ENCODE measurements around the gene MAP3K6. TPM values are rescaled to one million over a fixed set of nuclear protein-coding genes. Genes with fewer than 3 reads are reported as not detected.

The MAP3K6 gene
- total RNA-seq, 1 donor from 2014 or later, result 8.6 TPM

DNA sequence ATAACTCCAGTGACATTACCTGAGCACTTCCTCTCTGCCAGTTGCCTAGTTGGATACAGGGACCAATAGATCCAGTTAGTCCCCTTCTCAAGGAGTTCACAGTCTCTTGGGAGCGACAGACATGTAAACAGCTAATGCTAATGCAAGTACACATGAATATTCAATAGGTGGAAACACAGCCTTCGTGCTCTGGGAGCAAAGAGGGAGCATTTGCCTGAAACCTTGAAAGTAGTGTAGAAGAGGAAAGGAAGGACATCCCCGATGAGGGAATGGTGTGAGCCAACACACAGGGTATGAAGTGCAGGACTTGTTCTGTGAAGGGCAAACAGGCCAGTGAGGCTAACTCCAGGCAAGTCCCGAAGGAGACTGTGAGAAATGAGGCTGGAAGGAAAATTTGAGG is 48.6 kb downstream of the MAP3K6 start:
- no peak overlapping the region for H3K4me3 ChIP-seq (ENCODE audit: low read depth, low read length)
- H3K36me3 ChIP-seq (ENCODE audit: control insufficient read depth, insufficient read depth, low read length), result no peaks in the 10 kb centered on the region
- no peak for TF ChIP-seq CTCF (IDR thresholded peaks at IDR 0.05; ENCODE audit: insufficient read depth, low read length, poor library complexity, severe bottlenecking)
- no peak for DNase-seq (ENCODE audit: low read depth)
- no peaks in the 10 kb centered on the region for H3K27me3 ChIP-seq (ENCODE audit: control insufficient read depth, insufficient read depth, low read length)

- H3K4me3 ChIP-seq (ENCODE audit: low read depth, low read length), result no peak overlapping the region
- H3K27me3 ChIP-seq (ENCODE audit: control insufficient read depth, insufficient read depth, low read length), result no peaks in the 10 kb centered on the region
- DNase-seq (ENCODE audit: low read depth), result no peak
- no peak for TF ChIP-seq CTCF (IDR thresholded peaks at IDR 0.05; ENCODE audit: insufficient read depth, low read length, poor library complexity, severe bottlenecking)
- no peaks in the 10 kb centered on the region for H3K36me3 ChIP-seq (ENCODE audit: control insufficient read depth, insufficient read depth, low read length)
Observed at GRCh38 chr1:27316860-27317259, 49.9 kb downstream of the MAP3K6 start.

- Histone ChIP-seq H3K4me3 (ENCODE audit: low read depth, low read length) (no peak overlapping the region), H3K27me3 (ENCODE audit: control insufficient read depth, insufficient read depth, low read length) (no peaks in the 10 kb centered on the region), H3K36me3 (ENCODE audit: control insufficient read depth, insufficient read depth, low read length) (no peaks in the 10 kb centered on the region)
- DNase-seq (ENCODE audit: low read depth), result no peak
- no peak for TF ChIP-seq CTCF (IDR thresholded peaks at IDR 0.05; ENCODE audit: insufficient read depth, low read length, poor library complexity, severe bottlenecking)
Observed at GRCh38 chr1:27314737-27315136, 52.0 kb downstream of the MAP3K6 start.

- no peak for TF ChIP-seq CTCF (IDR thresholded peaks at IDR 0.05; ENCODE audit: insufficient read depth, low read length, poor library complexity, severe bottlenecking)
- H3K27me3 ChIP-seq (ENCODE audit: control insufficient read depth, insufficient read depth, low read length), result no peaks in the 10 kb centered on the region
Observed at GRCh38 chr1:27314169-27314568, 52.6 kb downstream of the MAP3K6 start.

GRCh38 chr1:27307874-27308598 is 58.7 kb downstream of the MAP3K6 start:
- no peaks in the 10 kb centered on the region for H3K36me3 ChIP-seq (ENCODE audit: control insufficient read depth, insufficient read depth, low read length)
- no peak for TF ChIP-seq CTCF (IDR thresholded peaks at IDR 0.05; ENCODE audit: insufficient read depth, low read length, poor library complexity, severe bottlenecking)
- no peaks in the 10 kb centered on the region for H3K27me3 ChIP-seq (ENCODE audit: control insufficient read depth, insufficient read depth, low read length)
- no peak for DNase-seq (ENCODE audit: low read depth)
- H3K4me3 ChIP-seq (ENCODE audit: low read depth, low read length), result no peak overlapping the region

More at GRCh38 chr1:27314169-27314568, 52.6 kb downstream of the MAP3K6 start:
- Histone ChIP-seq H3K4me3 (ENCODE audit: low read depth, low read length) (no peak overlapping the region), H3K36me3 (ENCODE audit: control insufficient read depth, insufficient read depth, low read length) (no peaks in the 10 kb centered on the region)
- no peak for DNase-seq (ENCODE audit: low read depth)

All from kidney epithelial cell (primary cell).